Measurements from ENCODE around the gene UBQLN4.
"Not testable (repeated sequence)": the region's sequence is repeated elsewhere in the genome, so short reads cannot be mapped to it uniquely, and the experiment has no call there.

UBQLN4 gene

DNA sequence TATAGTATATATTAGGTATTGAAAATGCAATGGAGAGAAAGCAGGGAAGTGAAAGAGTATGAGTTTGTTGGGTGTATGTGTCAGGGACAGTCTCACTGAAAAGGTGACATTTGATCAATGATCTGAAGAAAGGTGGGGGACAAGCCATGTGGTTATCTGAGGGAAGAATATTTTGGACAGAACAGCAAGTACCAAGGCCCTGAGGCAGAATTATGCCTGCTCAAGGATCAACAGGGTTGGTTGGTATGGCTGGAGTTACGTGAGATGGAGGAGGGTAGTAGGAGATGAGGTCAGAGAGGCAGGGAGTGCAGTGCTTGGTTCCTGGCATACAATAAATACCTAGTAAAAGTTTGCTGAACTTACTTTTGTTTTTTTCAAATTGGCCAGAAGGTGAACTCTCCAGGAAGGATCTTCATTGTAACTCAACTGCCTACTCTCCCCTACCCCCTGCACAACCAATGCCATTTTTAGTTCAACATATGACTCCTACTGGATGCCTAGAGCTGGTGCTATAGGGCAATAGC lies 2.8 kb upstream of the UBQLN4 start:
- DNase-seq: no peak

DNA sequence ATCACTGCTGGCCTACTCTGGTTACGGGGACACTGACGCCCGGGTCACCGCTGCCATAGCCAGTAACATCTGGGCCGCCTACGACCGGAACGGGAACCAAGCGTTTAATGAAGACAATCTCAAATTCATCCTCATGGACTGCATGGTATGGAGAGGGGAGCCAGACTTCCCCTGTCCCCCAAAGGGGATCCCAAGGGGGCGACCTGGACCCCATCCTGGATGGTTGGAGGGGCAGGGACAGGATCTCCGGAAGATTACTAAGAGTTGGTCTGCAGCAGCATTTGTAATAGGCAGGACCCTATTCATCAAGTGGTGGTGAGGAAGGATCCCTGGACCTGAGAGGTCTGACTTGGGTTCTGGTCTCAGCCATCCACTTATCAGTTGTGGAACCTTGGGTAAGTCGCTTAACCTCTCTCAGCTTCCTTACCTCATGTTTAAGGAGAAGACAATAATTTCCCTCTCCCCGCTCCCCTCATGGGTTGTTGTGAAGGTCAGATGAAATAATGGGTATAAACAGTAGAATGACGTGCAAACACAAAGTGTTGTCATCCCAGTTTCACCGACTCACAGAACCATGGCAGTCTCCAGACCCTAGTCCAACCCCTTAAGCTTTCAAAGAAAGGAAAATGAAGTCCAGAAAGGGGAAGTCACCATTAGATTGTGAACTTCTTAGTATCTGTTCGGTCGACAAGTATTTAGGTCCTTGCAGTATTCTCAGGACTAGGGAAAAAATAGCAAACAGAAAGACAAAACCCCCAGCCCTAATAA lies 1.9 kb upstream of the UBQLN4 start:
- DNase-seq: no peak

DNA sequence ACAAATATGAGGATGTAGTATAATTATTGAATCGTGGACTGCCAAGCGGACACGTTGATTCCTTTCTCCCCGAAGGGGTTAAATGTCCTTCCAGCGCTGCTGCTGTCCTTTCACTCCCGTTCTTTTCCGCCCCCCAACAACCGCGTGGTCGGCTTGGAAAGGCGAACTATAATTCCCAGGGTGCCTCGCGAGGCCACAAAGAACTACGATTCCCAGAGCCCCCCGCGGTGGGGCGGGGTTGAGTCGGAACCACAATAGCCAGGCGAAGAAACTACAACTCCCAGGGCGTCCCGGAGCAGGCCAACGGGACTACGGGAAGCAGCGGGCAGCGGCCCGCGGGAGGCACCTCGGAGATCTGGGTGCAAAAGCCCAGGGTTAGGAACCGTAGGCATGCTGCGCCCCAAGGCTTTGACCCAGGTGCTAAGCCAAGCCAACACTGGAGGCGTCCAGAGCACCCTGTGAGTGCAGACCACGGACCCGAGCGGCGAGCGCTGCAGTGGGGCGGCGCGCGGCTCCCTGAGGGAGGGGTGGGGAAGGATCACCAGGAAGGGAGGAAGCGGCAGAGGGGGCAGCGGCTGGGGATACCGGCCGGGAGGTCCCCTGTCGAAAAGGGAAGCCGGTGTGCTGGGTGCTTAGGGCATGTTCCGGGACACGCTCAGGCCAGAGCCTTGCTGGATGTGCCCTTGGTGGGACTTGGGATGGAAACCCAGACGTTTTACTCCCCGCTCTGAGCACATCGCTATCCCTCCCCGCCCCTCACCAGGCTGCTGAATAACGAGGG lies 1.1 kb upstream of the UBQLN4 start, which contains the start of gene LAMTOR2:
Gene LAMTOR2 (plus strand): TSS at position 283 of the 781 bp plus-strand sequence. CDS start 108 bp downstream, at position 391.
- peak; percentile 97 for DNase-seq

DNA sequence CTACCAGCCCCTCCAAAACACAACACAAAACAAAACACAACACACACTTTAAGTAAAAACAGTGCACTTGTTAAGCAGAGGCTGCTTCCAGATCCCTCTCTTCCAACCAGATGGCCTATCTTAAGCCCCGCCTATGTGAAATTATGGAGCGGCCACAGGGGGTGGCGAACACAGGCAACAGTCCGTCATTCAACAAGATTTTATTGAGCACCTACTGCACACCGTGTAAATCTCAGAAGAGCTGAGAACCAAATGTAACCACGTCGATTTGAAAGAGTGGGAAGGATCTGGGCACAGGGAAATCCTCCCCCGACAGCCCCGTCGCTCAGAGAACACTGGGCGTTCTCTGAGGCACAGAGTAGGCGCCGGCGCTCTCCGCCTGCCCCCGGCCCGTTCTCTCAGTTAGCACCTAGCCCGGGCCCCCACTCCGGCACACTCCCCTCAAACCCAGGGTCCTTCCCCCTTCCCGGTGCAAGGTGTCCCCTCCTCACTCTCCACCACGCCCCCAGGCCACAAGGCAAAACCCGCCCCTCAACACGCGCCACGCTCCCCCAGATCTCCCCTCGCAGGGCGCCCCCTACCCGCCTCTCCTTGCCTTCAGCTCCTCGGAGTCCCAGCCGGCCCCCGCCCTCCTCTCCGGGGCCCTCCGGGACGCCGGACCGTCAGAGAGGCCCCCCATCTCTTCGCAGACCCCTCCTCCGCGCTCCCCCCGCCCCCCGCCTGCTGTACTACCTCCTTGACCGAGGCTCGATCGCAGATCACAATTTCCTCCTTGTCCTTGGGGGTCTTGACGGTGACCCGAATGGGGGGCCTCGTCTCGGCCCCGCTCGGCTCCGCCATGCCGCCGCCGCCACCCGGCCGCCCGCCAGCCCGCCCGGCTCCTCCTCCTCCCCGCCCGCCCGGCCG lies 483 bp downstream of the UBQLN4 start:
- peak; percentile 41 for DNase-seq

DNA sequence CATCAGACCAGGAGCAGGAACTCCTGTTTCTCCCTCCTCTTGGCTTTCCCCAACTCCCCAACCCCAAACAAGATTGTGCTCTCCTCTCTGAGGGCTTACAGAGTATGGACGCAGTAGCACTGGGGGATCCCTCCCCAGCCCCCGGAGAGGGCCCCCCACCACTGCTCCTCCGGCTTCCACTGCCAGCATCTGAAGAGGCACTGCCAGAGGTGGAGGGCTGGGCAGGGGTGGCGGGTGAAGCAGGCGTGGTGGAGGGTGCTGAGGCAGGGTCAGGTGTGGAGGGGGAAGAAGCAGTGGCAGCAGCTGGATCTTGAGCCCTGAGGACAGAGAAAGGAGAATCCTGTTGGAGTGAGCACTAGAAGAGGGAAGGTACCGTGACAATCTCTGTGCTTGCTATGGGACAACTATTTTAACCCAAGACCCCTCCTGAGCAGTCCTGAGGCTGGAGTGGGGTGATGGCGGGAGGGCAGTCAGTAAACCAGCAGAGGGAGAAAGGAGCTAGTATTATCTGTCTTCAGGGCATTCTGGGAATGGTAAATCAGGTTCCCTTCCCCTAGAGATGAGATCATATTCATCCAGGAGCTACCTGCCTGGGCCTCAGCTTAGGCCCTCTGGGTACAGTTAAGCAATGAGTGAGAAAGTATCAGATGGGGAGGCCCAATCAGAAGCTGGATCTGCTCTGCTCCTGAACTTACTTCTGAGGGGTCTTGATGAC lies 2.4 kb downstream of the UBQLN4 start:
- no peak for DNase-seq

DNA sequence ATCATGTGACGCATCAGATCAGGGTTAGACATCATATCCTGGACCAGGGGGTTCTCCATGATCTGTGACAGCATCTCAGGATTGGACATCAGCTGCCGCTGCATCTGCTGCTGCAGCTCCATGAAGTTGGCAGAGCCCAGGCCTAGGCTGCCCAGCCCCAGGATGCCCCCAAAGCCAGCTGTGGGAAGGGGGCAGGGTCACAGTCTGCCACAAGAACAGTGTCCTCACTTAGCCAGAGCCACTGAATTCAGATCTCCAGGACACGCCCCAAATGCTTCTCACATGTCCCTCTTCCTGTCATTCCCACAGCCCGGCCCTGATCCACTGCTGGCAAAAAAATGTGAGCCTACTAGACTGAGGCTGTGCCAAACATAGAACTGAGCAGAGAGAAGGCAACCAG lies 3.2 kb downstream of the UBQLN4 start:
- no peak for DNase-seq

DNA sequence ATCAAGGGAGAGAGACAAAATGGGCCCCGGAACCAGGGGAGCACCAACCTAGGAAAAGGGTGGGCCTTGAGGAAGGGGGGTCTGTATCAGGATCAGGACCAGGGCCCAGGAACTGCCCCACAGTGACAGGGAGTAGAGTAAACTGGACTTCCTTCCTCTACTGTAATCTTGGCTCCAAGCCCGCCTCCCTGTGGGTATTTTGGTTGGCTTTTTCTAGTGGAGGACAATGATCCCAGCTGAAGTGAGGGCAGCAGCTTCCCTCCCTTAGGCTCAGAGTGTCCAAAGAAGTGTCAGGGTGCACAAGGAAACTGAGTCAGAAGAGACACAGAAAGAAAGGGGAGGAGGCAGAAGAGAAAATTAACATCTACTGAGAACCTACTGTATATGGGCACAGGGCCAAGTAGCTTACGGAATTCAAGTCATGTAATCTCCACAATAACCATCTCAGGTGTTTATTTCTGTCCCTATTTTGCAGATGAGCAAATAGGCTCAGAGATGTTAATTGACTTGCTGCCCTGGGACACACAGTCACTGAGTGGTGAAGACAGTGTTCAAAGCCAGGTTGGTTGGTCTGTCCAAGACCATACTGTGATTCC lies 4.8 kb downstream of the UBQLN4 start:
- DNase-seq: no peak

DNA sequence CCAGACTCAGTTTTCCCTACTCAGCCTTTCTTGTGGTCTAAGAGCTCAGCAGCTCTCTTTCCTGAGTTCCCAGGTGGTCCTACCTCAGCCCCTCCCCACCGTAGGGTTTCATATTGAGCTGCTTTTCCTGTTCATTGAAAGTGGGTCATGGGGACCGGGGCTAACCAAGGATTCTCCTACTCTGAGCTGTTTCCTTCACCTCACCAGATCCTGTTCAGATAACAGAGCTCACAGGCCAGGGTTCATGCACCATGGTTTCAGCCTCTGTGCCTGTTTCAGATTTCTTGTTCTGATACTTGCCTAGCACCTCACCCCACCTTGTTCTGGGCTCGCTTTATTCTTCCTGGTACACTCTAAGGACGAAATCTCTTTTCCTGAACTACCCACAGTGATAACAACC lies 8.5 kb downstream of the UBQLN4 start:
- no peak for DNase-seq

DNA sequence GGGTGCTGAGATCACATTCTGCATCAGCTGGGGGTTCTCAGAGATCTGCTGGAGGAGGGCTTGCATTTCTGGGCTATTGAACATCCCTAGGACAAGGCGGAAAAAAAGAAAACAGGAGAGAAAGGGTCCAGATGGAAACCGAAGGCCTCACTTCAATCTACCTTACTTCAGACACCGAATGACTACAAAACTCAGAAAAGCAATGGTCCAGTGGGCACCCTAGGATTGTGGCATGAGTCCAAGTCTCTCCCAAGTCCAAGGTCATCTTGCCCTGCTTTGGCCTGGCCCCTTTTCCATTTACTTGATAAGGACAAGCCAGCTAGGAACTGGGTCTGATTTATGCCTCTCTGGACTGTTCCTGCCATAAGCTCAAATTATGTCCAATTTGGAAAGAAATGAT lies 10.8 kb downstream of the UBQLN4 start:
- DNase-seq: no peak

DNA sequence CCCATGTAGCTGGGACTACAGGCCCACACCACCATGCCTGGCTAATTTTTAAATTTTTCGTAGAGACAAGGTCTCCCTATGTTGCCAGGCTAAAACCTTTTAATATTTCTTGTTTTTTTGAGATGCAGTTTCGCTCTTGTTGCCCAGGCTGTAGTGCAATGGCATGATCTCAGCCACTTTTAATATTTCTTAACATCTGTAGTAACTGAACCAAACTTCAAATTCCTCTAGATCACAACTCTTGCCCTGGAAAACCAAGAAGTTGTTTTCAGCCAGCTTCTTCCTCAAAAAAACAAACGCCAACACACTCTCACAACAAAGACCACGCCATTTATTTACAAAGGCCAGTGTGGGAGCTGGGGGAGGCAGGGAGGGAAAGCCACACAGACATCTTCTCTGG lies 18.6 kb downstream of the UBQLN4 start:
- not testable (repeated sequence) for DNase-seq

DNA sequence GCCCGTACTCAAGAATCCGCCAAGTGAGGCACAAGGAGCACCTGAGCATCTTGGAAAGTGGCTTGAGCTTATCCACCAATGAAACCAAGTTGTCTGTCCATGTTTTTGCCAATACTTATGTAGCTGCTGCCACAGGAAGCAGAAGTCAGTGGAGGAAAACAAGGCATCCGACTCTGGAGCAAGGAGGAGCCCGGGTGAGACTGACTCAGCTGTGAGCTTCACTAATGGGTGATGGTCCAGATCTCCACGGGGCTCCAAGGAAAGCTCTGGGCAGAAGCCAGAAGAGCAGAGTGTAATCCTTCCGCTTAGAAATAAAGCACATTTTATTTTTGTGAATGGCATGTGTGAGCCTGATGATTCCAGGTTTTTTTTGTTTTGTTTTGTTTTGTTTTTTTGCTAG lies 20.6 kb downstream of the UBQLN4 start:
- DNase-seq: no peak

DNA sequence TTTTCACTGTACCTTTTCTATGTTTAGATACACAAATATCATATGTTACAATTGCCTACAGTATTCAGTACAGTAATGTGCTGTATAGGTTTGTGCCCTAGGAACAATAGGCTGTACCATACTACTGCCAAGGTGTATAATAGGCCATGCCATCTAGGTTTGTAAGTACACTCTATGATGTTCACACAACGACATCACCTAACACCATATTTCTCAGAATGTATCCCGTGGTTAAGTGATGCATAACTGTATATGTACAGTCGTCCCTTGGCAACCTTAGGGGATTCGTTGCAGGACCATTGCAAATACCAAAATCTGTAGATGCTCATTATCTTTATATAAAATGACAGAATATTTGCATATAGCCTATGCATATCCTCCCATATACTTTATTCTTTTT lies 27.0 kb downstream of the UBQLN4 start:
- DNase-seq: no peak

DNA sequence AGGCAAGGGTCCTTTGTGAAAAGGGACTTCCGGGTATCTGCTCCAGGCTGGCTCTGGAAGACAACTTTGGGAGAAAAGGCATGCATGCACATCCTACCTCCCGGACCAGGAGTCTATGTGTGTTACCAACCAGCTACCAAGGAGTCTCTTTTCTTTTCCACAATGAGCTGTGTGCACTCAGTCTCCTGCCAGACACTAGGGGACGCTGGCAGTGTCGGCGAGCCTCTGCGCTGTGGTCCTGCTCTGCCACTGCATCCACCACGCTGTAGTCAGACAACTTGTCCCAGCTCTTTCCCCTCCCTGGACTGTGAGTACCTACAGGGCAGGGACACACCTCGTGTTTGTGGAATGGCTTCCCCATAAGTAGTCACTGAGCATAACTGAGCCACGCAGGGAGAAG lies 27.7 kb downstream of the UBQLN4 start:
- DNase-seq: no peak

DNA sequence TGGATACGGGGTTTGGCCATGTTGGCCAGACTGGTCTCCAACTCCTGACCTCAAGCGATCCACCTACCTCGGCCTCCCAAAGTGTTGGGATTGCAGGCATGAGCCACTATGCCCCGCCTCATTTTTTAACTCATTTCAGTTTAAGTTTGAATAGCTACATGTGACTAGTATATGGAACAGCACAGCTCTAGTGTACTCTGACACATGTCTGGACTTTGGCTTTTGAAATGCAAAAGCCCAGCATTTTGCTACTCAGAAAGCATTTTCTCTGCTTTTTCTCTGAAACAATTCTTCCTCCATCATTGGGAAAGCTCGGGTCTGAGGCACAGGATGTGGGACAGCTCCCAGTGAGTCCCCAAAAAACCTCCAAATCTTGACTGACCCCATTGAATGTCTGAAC lies 28.8 kb downstream of the UBQLN4 start:
- DNase-seq: no peak

DNA sequence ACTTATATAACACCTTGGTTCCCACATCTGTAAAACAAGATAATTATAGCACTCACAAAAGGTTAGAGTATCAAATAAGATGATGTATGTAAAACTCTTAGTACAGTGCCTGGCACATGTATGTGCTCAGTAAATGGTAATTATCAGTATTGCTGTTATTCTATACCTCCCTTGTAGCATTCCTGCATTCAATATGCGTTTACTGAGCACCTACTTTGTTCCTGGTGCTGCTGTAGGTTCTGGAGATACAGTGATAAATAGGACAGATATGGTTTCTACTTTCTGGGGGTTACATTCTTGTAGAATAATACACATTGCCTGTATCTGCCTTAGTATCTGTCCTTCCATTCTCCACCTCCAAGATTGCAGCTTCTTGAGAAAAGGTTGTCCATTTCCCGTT lies 31.6 kb downstream of the UBQLN4 start:
- DNase-seq: no peak

DNA sequence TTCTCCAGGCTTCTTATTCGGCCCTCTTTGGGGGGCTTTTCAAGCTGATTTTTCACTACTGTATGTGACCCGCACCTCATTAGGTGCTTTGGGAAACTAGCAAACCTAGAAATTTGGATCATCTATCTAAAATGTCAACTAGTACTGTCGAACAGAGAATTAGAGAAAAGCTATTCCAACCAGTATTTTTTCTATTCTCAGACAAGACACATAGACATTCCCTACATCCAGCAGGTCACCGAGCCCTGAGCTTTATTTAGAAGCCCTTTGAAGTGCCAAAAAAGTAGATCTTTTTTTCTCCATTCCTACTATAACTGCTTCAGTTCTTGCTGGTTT lies 32.5 kb downstream of the UBQLN4 start:
- DNase-seq: no peak

DNA sequence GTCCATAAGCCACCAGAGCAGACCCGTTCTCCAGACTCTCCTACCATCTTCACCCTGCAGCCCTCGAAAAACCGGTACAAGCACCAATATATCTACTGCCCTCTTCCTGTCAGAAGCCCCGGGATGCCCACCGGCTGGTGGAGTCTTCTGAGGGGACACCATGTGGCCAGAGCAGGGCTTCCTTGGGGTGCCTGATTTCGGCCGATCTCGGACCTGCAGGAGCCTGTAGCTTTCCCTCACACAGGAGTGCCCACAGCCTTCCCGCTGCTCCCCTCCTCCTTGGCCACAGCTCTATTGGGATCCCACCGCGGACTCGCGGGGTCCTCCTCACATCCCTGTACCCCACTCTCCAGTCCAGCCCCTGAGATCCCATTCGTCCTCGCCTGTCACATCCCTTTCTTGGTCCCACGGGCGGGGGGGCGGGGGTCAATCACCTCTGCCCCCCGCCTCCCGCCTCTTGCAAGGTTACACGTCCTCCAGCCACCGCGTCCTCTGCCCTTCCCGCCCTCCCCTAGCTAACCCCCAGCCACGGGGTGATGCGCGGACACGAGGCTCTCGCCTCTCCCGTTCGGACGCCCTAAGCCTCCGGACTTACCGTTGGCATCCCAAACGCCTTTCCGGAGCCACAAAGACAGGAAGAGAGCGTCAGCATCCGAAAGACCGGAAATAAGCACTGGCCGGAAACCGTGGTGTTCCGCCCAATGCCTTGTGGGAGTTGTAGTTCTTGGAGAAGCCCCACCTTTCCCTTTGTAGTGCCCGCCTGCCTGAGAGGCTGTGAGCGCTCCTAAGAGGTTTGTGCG lies 33.1 kb downstream of the UBQLN4 start, which contains the start of gene SSR2:
Gene SSR2 (minus strand): TSS at position 659 of the 800 bp plus-strand sequence. CDS start 784 bp downstream, outside the sequence.
- DNase-seq: peak; percentile 93

DNA sequence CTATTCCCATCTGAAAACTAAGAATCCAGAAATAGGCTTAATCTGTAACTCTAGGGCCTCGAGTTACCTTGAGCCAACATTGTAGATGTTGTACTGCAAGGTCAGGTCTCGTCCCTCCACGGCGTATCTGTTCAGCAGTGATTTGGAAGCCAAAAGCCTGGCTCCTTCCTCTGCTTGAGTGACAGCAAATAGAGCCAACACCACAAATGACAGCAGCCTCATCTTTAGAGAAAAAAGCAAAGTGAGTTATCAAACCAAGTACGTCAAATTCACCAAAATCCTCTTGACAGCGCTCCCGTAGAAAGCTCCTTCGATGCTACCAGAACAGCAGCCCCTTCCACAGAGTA lies 33.7 kb downstream of the UBQLN4 start:
- no peak for DNase-seq

DNA sequence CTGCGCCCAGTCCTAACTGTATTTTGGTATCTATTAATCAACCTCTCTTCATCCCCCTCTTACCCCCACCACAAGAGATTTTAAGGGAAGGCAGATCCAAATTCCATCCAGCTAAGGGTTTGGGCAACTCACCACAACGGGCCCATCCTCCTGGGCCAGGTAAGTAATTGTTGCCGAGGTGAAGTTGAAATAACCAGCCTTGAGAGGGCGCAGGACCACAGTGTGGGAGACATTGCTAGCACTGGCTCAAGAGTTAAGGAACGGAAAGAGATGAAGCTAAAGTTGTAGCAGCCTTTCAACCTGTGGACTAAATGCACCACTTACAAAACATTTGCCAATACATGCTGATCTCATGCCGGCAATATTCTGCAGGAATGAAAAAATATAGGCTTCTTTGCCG lies 38.8 kb downstream of the UBQLN4 start:
- DNase-seq: no peak

DNA sequence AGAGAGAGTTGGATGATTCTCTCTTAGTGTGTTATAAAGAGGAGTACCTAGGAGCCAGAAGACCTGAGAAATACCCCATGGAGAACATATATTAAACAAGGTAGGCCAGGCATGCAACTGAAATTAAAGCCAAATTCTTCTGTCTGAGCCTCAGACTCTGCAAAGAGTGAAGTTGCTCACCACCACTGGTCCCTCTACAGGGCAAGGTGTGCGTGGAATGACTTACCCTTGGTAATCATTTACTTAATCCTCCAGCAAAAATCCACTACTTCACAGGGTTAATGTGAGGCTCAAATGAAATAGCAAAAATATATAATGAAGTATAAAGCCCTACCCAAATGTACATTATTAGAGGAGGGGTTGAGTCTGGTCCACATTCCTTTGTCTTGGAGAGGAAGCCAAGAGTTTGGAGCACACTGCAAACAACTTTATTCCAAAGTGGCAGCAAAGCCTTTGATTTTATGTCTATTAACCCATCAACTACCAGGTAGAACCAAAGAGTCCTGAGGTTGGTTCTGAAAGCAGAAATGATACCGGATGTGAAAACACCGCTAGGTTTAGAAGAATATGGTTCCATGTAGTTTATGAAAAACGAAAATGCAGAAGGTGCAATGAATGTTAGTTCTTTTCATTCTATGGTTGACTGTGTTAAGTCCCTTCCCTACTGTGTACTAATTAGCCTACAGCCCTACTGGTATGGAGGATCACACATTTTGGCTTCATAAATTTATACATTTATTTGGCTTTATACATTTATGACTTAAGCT lies 41.4 kb downstream of the UBQLN4 start:
- DNase-seq: no peak
